Right atrium auricular region (tissue), 2 donors: ENCODE data around the gene UBASH3B. TPM values are rescaled to one million over a fixed set of nuclear protein-coding genes. Genes with fewer than 3 reads are reported as not detected.

Experiments used
- DNase-seq: peaks from one replicate; pipeline ENCODE4 v3.0.0-alpha.2; 2019; ENCODE audit warnings: low spot score
- H3K27ac ChIP-seq, 2 donors: fragments of 200-600 bp; sonication (generic); 1 replicate in 1 of 2; 2 replicates in 1 of 2; pipeline ENCODE4 v1.5.1; 2016 to 2019
- H3K27me3 ChIP-seq, 2 donors: fragments of 200-600 bp; sonication (generic); one replicate each; pipeline versions ENCODE4 v1.5.1 to v1.6.0; 2017 to 2019
- H3K36me3 ChIP-seq: fragments of 200-600 bp; sonication (generic); one replicate; pipeline ENCODE4 v1.5.1; 2016
- H3K4me1 ChIP-seq, 2 donors: fragments of 200-600 bp; sonication (generic); one replicate each; pipeline versions ENCODE4 v1.5.1 to v1.6.0; 2017 to 2019
- H3K4me3 ChIP-seq, 2 donors: fragments of 200-600 bp; sonication (generic); 1 replicate in 1 of 2; 2 replicates in 1 of 2; pipeline ENCODE4 v1.5.1; 2017 to 2019; ENCODE audit warnings: mild to moderate bottlenecking in 1 of 2, moderate library complexity in 1 of 2
- H3K9me3 ChIP-seq, 2 donors: fragments of 200-600 bp; sonication (generic); one replicate each; pipeline ENCODE4 v1.5.1; 2019
- CTCF ChIP-seq, 2 donors: fragments of 200-600 bp; sonication (generic); IDR thresholded peaks; one replicate each; pipeline ENCODE4 v1.5.1; 2019; ENCODE audit warnings: antibody characterized with exemption in 2 of 2
- total RNA-seq, 2 donors: library from RNA; depleted of rRNA; stranded (reverse); fragments of >200 nt; gene quantifications; one replicate each; pipeline ENCODE4 v1.1.0, GENCODE V29; 2016

UBASH3B gene
- total RNA-seq, 2 donors from 2014 or later, result 1.7 to 1.8 TPM

GRCh38 chr11:122659676-122660554 lies 4.4 kb downstream of the UBASH3B start:
- Histone ChIP-seq H3K27me3 (no peaks in the 10 kb centered on the region), H3K27ac (no peak overlapping the region), H3K36me3 (no peaks in the 10 kb centered on the region), H3K4me1 (peaks cover 0 to 15% of the 10 kb centered on the region in 2 donors), H3K9me3 (no peaks in the 10 kb centered on the region), H3K4me3 (no peak overlapping the region)
- no peak for TF ChIP-seq CTCF (IDR thresholded peaks at IDR 0.05)
- no peak for DNase-seq

GRCh38 chr11:122661182-122661945 lies 5.8 kb downstream of the UBASH3B start:
- Histone ChIP-seq H3K9me3 (no peaks in the 10 kb centered on the region), H3K4me3 (no peak overlapping the region), H3K36me3 (no peaks in the 10 kb centered on the region), H3K4me1 (peaks cover 0 to 9% of the 10 kb centered on the region in 2 donors), H3K27me3 (no peaks in the 10 kb centered on the region), H3K27ac (no peak overlapping the region)
- no peak for TF ChIP-seq CTCF (IDR thresholded peaks at IDR 0.05)
- DNase-seq, result no peak

GRCh38 chr11:122663056-122663740 lies 7.7 kb downstream of the UBASH3B start:
- no peaks in the 10 kb centered on the region for H3K4me1 ChIP-seq
- DNase-seq, result no peak
- no peak overlapping the region for H3K4me3 ChIP-seq
- no peak overlapping the region for H3K27ac ChIP-seq
- no peaks in the 10 kb centered on the region for H3K36me3 ChIP-seq
- TF ChIP-seq CTCF (IDR thresholded peaks at IDR 0.05), result no peak
- no peaks in the 10 kb centered on the region for H3K27me3 ChIP-seq
- no peaks in the 10 kb centered on the region for H3K9me3 ChIP-seq

- H3K4me1 ChIP-seq, result no peaks in the 10 kb centered on the region
- H3K27ac ChIP-seq, result no peak overlapping the region
- no peak overlapping the region for H3K4me3 ChIP-seq
- no peak for DNase-seq
- H3K9me3 ChIP-seq, result peaks cover 0 to 2% of the 10 kb centered on the region in 2 donors
- no peaks in the 10 kb centered on the region for H3K36me3 ChIP-seq
- no peak for TF ChIP-seq CTCF (IDR thresholded peaks at IDR 0.05)
- no peaks in the 10 kb centered on the region for H3K27me3 ChIP-seq
Observed at GRCh38 chr11:122663764-122664163, 8.2 kb downstream of the UBASH3B start.

GRCh38 chr11:122664188-122664587 lies 8.7 kb downstream of the UBASH3B start:
- H3K4me1 ChIP-seq, result no peaks in the 10 kb centered on the region
- no peak for DNase-seq
- H3K36me3 ChIP-seq, result no peaks in the 10 kb centered on the region

More at GRCh38 chr11:122664188-122664587, 8.7 kb downstream of the UBASH3B start:
- H3K9me3 ChIP-seq, result peaks cover 0 to 6% of the 10 kb centered on the region in 2 donors
- H3K27me3 ChIP-seq, result no peaks in the 10 kb centered on the region
- H3K4me3 ChIP-seq, result no peak overlapping the region
- TF ChIP-seq CTCF (IDR thresholded peaks at IDR 0.05), result no peak
- no peak overlapping the region for H3K27ac ChIP-seq
